HG03442 (cell line): ENCODE results near the gene PTPRU.

Source experiments
- ATAC-seq: cut with Tn5 transposase; IDR thresholded peaks from one replicate; pipeline ENCODE4 v1.9.1; 2021; ENCODE audit warnings: mild to moderate bottlenecking, moderate library complexity; ENCODE audit not compliant: unreplicated experiment

Gene PTPRU

GRCh38 chr1:29356663-29357062, 120.3 kb downstream of the PTPRU start:
- ATAC-seq: no peak

- ATAC-seq: no peak
These were observed 121.1 kb downstream of the PTPRU start for GRCh38 chr1:29357452-29357851.

GRCh38 chr1:29358183-29358582, 121.9 kb downstream of the PTPRU start:
- ATAC-seq: no peak

GRCh38 chr1:29360768-29361167, 124.4 kb downstream of the PTPRU start:
- ATAC-seq: no peak

GRCh38 chr1:29361686-29362085, 125.4 kb downstream of the PTPRU start:
- no peak for ATAC-seq

GRCh38 chr1:29362116-29362515, 125.8 kb downstream of the PTPRU start:
- ATAC-seq: no peak

- no peak for ATAC-seq
These were observed 126.4 kb downstream of the PTPRU start for GRCh38 chr1:29362764-29363163.

GRCh38 chr1:29363536-29363935, 127.2 kb downstream of the PTPRU start:
- ATAC-seq: no peak

GRCh38 chr1:29364101-29364678, 127.9 kb downstream of the PTPRU start:
- ATAC-seq: no peak

GRCh38 chr1:29365906-29366670, 129.8 kb downstream of the PTPRU start:
- no peak for ATAC-seq

- no peak for ATAC-seq
These were observed 132.9 kb downstream of the PTPRU start for GRCh38 chr1:29368936-29369932.

- no peak for ATAC-seq
These were observed 133.7 kb downstream of the PTPRU start for GRCh38 chr1:29370067-29370466.

GRCh38 chr1:29371332-29371731, 135.0 kb downstream of the PTPRU start:
- ATAC-seq: no peak

- no peak for ATAC-seq
These were observed 135.8 kb downstream of the PTPRU start for GRCh38 chr1:29372108-29372507.
